Measurements from ENCODE around the gene UQCRH.

The UQCRH gene

GRCh38 chr1:46303038-46303871, at the start of gene UQCRH, which contains the start of gene LRRC41:
TSS of gene UQCRH (plus strand) at chr1:46303698. CDS start at chr1:46303767, 69 bp downstream.
TSS of gene LRRC41 (minus strand) at chr1:46303616. CDS start at chr1:46303322, 294 bp downstream.
- DNase-seq (ENCODE audit: low spot score), result peak; percentile 96

GRCh38 chr1:46254668-46255067, 48.8 kb upstream of the UQCRH start:
- no peak for DNase-seq (ENCODE audit: low spot score)

- no peak for DNase-seq (ENCODE audit: low spot score)
Measured at GRCh38 chr1:46256523-46256922, 47.0 kb upstream of the UQCRH start.

GRCh38 chr1:46262508-46262907, 41.0 kb upstream of the UQCRH start:
- DNase-seq (ENCODE audit: low spot score), result no peak

GRCh38 chr1:46263146-46263545, 40.4 kb upstream of the UQCRH start:
- DNase-seq (ENCODE audit: low spot score), result no peak

GRCh38 chr1:46268578-46268977, 34.9 kb upstream of the UQCRH start:
- no peak for DNase-seq (ENCODE audit: low spot score)

GRCh38 chr1:46274225-46275029, 29.1 kb upstream of the UQCRH start:
- DNase-seq (ENCODE audit: low spot score), result no peak

GRCh38 chr1:46275030-46275337, 28.5 kb upstream of the UQCRH start:
- DNase-seq (ENCODE audit: low spot score), result no peak

- no peak for DNase-seq (ENCODE audit: low spot score)
Measured at GRCh38 chr1:46277658-46278373, 25.7 kb upstream of the UQCRH start.

- no peak for DNase-seq (ENCODE audit: low spot score)
Measured at GRCh38 chr1:46278807-46279206, 24.7 kb upstream of the UQCRH start.

GRCh38 chr1:46280092-46280491, 23.4 kb upstream of the UQCRH start:
- no peak for DNase-seq (ENCODE audit: low spot score)

GRCh38 chr1:46281021-46281420, 22.5 kb upstream of the UQCRH start:
- DNase-seq (ENCODE audit: low spot score), result no peak

- no peak for DNase-seq (ENCODE audit: low spot score)
Measured at GRCh38 chr1:46284058-46284457, 19.4 kb upstream of the UQCRH start.

- DNase-seq (ENCODE audit: low spot score), result no peak
Measured at GRCh38 chr1:46284597-46285564, 18.6 kb upstream of the UQCRH start.

- no peak for DNase-seq (ENCODE audit: low spot score)
Measured at GRCh38 chr1:46285730-46286477, 17.6 kb upstream of the UQCRH start.

- no peak for DNase-seq (ENCODE audit: low spot score)
Measured at GRCh38 chr1:46288485-46289133, 14.9 kb upstream of the UQCRH start.

- DNase-seq (ENCODE audit: low spot score), result no peak
Measured at GRCh38 chr1:46289134-46289494, 14.4 kb upstream of the UQCRH start.

- no peak for DNase-seq (ENCODE audit: low spot score)
Measured at GRCh38 chr1:46289976-46290375, 13.5 kb upstream of the UQCRH start.

- no peak for DNase-seq (ENCODE audit: low spot score)
Measured at GRCh38 chr1:46295306-46295705, 8.2 kb upstream of the UQCRH start.

GRCh38 chr1:46298387-46298786, 5.1 kb upstream of the UQCRH start:
- no peak for DNase-seq (ENCODE audit: low spot score)

All from SW480 (cell line).